Measurements from ENCODE around the gene VGLL4. TPM values are rescaled to one million over a fixed set of nuclear protein-coding genes. Genes with fewer than 3 reads are reported as not detected.

Gene VGLL4
- total RNA-seq, 2 experiments from 2014 or later = 33.5 to 37.8 TPM

DNA sequence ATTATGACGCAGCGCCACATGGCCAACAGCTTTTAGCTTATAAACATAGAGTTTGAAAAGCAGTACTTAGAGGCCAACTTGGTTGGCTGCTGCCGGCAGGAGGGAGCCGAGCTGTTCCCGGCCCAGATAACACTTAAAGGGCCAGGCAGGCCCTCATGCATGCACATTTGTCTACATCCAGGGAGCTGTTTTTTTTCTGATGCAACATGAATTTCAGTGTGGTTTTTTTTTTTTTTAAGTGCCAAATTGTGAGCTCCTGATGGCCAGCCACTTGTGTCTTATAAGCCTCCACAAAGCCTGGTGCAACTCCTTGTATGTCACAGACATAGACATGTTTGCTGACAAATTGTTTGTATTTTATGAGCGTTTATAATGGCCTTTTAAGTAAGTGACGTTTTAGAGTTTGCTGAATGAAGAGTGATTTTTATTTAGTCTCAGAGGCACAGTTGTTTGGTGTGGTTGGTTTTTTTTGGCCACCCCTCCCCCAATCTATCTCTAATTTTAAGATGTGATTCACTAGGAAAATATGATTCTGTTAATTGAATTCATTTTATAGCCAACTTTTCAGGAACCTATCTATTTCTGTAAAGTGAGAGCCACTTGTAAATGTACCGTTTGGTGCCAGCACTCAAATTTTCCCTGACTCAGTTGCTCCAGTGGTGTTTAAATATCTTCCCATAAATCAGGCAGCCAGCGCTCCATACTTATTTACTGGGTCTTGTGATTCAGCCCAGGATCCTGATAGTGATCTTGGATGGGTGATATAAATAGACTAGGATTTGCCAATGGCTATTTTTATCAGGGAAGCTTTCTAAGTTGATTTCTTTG, 134.3 kb downstream of the VGLL4 start:
- Mint-ChIP-seq H3K27ac (no peak overlapping the region), H3K36me3 (peaks cover 2% of the 10 kb centered on the region), H3K4me1 (peaks cover 6% of the 10 kb centered on the region), H3K27me3 (no peaks in the 10 kb centered on the region), H3K9me3 (peaks cover 2% of the 10 kb centered on the region), H3K4me3 (no peak overlapping the region)
- ATAC-seq (ENCODE audit: low read depth) = no peak
- no peak for DNase-seq
- POLR2A ChIA-PET = no interaction called here

DNA sequence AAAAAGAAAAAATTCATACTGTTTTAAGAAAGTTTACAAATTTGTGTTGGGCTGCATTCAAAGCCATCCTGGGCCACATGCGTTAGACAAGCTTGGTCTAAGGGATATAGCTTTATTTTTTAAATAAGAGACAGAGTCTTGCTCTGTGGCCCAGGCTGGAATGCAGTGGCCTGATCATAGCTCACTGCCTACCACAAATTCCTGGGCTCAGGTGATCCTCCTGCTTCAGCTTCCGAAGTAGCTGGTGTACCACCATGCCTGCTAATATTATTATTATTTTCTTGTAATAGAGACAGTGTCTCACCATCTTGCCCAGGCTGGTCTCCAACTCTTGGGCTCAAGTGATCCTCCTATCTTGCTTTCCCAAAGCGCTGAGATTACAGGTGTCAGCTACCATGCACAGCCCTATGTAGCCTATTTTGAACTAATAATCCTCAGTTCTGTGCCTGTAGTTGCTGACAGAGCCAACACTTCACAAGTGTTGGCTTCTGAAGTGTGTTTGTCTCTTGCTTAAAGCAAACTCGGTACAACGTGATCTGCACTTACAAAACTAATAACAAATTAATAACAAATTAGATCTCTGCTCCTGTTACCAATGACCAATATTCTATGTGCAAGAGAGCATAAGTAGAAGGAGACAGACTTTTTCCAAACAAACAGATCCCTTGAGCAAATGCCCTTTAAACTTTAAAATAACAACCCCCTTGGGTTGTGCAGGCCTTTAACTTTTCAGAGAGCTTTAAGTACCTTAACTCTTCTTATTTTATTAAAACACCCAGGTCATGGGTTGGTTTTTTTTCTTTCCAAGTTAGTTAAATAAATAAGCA, 135.2 kb downstream of the VGLL4 start:
- H3K9me3 Mint-ChIP-seq = peaks cover 2% of the 10 kb centered on the region
- no peak overlapping the region for H3K27ac Mint-ChIP-seq
- H3K36me3 Mint-ChIP-seq = peaks cover 2% of the 10 kb centered on the region
- H3K4me1 Mint-ChIP-seq = peaks cover 1% of the 10 kb centered on the region
- POLR2A ChIA-PET = no interaction called here
- no peak overlapping the region for H3K4me3 Mint-ChIP-seq
- H3K27me3 Mint-ChIP-seq = no peaks in the 10 kb centered on the region
- DNase-seq (no peak), ATAC-seq (ENCODE audit: low read depth) (no peak)

DNA sequence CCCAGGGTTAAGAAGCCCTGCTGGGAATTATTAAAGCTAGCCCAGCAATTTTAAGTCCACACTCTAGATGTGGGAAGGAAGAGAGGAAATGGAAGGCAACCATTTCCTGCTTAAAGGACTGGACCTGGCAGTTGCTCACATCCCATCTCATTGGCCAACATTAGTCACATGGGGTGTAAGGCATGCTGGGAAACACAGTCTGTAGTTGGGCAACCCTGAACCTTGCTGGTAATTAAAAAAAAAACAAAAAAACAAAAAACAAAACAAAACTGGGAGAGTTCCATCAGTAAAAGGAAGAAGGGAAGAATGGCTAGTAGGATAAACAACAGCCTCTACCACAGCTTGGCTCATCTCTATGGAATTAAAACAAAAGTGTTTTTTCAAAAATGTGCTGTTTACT, 136.0 kb downstream of the VGLL4 start:
- POLR2A ChIA-PET = no interaction called here
- Mint-ChIP-seq H3K4me1 (peaks cover 1% of the 10 kb centered on the region), H3K27me3 (no peaks in the 10 kb centered on the region), H3K4me3 (no peak overlapping the region), H3K36me3 (peaks cover under 1% of the 10 kb centered on the region), H3K27ac (no peak overlapping the region), H3K9me3 (peaks cover 2% of the 10 kb centered on the region)
- DNase-seq = no peak
- no peak for ATAC-seq (ENCODE audit: low read depth)

Other genes with a start within 250 kb of the VGLL4 start
- 10 to 100 TPM; 22.6 to 28.7 TPM for gene TAMM41, start 203.0 kb upstream of the VGLL4 start, total RNA-seq